ENCODE results near the gene PDCD5.
"Not testable (repeated sequence)": the region's sequence is repeated elsewhere in the genome, so short reads cannot be mapped to it uniquely, and the experiment has no call there.

The PDCD5 gene

GRCh38 chr19:32576790-32577189 is 4.2 kb upstream of the PDCD5 start:
- no peak for DNase-seq

- no peak for DNase-seq
Observed at GRCh38 chr19:32580353-32580900, 563 bp upstream of the PDCD5 start.

- peak in 12 of 56 donors; percentile 15 to 48 (median 25) for DNase-seq
Observed at GRCh38 chr19:32581705-32582179, 752 bp downstream of the PDCD5 start.

- not testable (repeated sequence) for DNase-seq
Observed at GRCh38 chr19:32587747-32588504, 6.9 kb downstream of the PDCD5 start.

GRCh38 chr19:32594021-32594420 is 13.0 kb downstream of the PDCD5 start:
- DNase-seq, result no peak

GRCh38 chr19:32595491-32595890 is 14.5 kb downstream of the PDCD5 start:
- no peak for DNase-seq

GRCh38 chr19:32598022-32598421 is 17.0 kb downstream of the PDCD5 start:
- no peak for DNase-seq

- no peak for DNase-seq
Observed at GRCh38 chr19:32599258-32599657, 18.3 kb downstream of the PDCD5 start.

GRCh38 chr19:32599736-32600157 is 18.8 kb downstream of the PDCD5 start:
- peak in 8 of 56 donors; percentile 1 to 41 (median 6) for DNase-seq

- DNase-seq, result no peak
Observed at GRCh38 chr19:32603961-32604360, 23.0 kb downstream of the PDCD5 start.

- no peak for DNase-seq
Observed at GRCh38 chr19:32605544-32605943, 24.6 kb downstream of the PDCD5 start.

- DNase-seq, result no peak
Observed at GRCh38 chr19:32606289-32606688, 25.3 kb downstream of the PDCD5 start.

- DNase-seq, result no peak
Observed at GRCh38 chr19:32607479-32607878, 26.5 kb downstream of the PDCD5 start.

GRCh38 chr19:32611161-32611560 is 30.2 kb downstream of the PDCD5 start:
- DNase-seq, result no peak

- DNase-seq, result no peak
Observed at GRCh38 chr19:32613008-32613407, 32.0 kb downstream of the PDCD5 start.

GRCh38 chr19:32614916-32615315 is 33.9 kb downstream of the PDCD5 start:
- DNase-seq, result no peak

- DNase-seq, result no peak
Observed at GRCh38 chr19:32615569-32615968, 34.6 kb downstream of the PDCD5 start.

- no peak for DNase-seq
Observed at GRCh38 chr19:32619051-32619685, 38.2 kb downstream of the PDCD5 start.

- DNase-seq, result no peak
Observed at GRCh38 chr19:32622002-32622401, 41.0 kb downstream of the PDCD5 start.

- DNase-seq, result no peak
Observed at GRCh38 chr19:32624410-32624809, 43.4 kb downstream of the PDCD5 start.

GRCh38 chr19:32626969-32627368 is 46.0 kb downstream of the PDCD5 start:
- DNase-seq, result no peak

- DNase-seq, result no peak
Observed at GRCh38 chr19:32627714-32628270, 46.8 kb downstream of the PDCD5 start.
